ENCODE data around the gene SCAMP2. TPM values are rescaled to one million over a fixed set of nuclear protein-coding genes. Genes with fewer than 3 reads are reported as not detected.
A peak's percentile ranks its signal among the peaks of the same experiment; 100 is the strongest.

SCAMP2 gene
- total and polyA plus RNA-seq, 10 of the 15 experiments (the other 5 are each of a cell fraction or from before 2014, with no cell fraction given), result 10.9 to 158 (median 99.6) TPM

- DNase-seq (ENCODE audit: low read depth, low spot score) (no peak), ATAC-seq (no peak), FAIRE-seq (no peak)
- Histone ChIP-seq H3K27me3 (replicated peaks in 1 of 2; ENCODE audit: control insufficient read depth in 2 of 2, insufficient read depth in 2 of 2, low read length in 1 of 2) (no peaks in the 10 kb centered on the region), H3K4me3 (no peak overlapping the region), H3K27ac (ENCODE audit: control insufficient read depth, insufficient read depth) (no peak overlapping the region), H3K36me3 (ENCODE audit: control insufficient read depth in 2 of 2, insufficient read depth in 2 of 2, low read length in 1 of 2) (peaks cover 33 to 42% of the 10 kb centered on the region in 2 experiments; a peak in 3 of 4 replicates), H3K79me2 (ENCODE audit: control insufficient read depth, insufficient read depth, low read length) (peaks cover 10% of the 10 kb centered on the region), H4K20me1 (ENCODE audit: control insufficient read depth, insufficient read depth) (no peaks in the 10 kb centered on the region), H3K4me1 (ENCODE audit: control insufficient read depth, insufficient read depth, low read length) (peaks cover 19% of the 10 kb centered on the region), H3K9me3 (replicated peaks; ENCODE audit: control insufficient read depth, insufficient read depth, low read length) (no peaks in the 10 kb centered on the region), H3K9ac (ENCODE audit: control insufficient read depth, insufficient read depth, low read length) (no peak overlapping the region), H2AFZ (ENCODE audit: control insufficient read depth, low read depth, low read length) (no peak overlapping the region), H3K4me2 (ENCODE audit: control insufficient read depth, insufficient read depth) (no peak overlapping the region)
- in situ Hi-C loops (cut with MboI) (no loop called here), intact Hi-C loops (cut with micrococcal nuclease; ENCODE audit: unreplicated experiment) (no loop called here)
- BruUV-seq (replicated peaks), result no TSS peak
- TF ChIP-seq SUZ12 (IDR thresholded peaks at IDR 0.05; ENCODE audit: unreplicated experiment) (no peak), POLR2A (IDR thresholded peaks at IDR 0.05; ENCODE audit: low read depth, low read length) (0 out of 2 replicates have a peak, but pooled peaks have one; percentile 6)
- POLR2A ChIA-PET, result no interaction called here
- RAD21 ChIA-PET (ENCODE audit: unreplicated experiment), result no interaction called here
- SMC1A ChIA-PET (ENCODE audit: uncharacterized antibody, unreplicated experiment), result no interaction called here
- CTCF ChIA-PET, result interaction anchor here (0.7 to 4.2 kb wide), 3 partner anchors 9 to 81 kb away, joined by 4 to 18 read pairs (median 4); partner anchors contain the start of gene ULK3
- over 99% methylated on average over 7 of the region's 7 CpGs for WGBS (ENCODE audit: insufficient coverage, insufficient replicate concordance, low lambda C conversion rate, missing lambda C conversion rate)
Measured at GRCh38 chr15:74851960-74852359, 21.2 kb downstream of the SCAMP2 start.

GRCh38 chr15:74850393-74850792 lies 22.8 kb downstream of the SCAMP2 start:
- POLR2A ChIA-PET, result no interaction called here
- Histone ChIP-seq H3K9me3 (replicated peaks; ENCODE audit: control insufficient read depth, insufficient read depth, low read length) (no peaks in the 10 kb centered on the region), H3K4me3 (no peak overlapping the region), H2AFZ (ENCODE audit: control insufficient read depth, low read depth, low read length) (no peak overlapping the region), H3K4me1 (ENCODE audit: control insufficient read depth, insufficient read depth, low read length) (peaks cover 5% of the 10 kb centered on the region), H3K4me2 (ENCODE audit: control insufficient read depth, insufficient read depth) (no peak overlapping the region), H3K9ac (ENCODE audit: control insufficient read depth, insufficient read depth, low read length) (no peak overlapping the region), H3K27me3 (replicated peaks in 1 of 2; ENCODE audit: control insufficient read depth in 2 of 2, insufficient read depth in 2 of 2, low read length in 1 of 2) (no peaks in the 10 kb centered on the region), H4K20me1 (ENCODE audit: control insufficient read depth, insufficient read depth) (no peaks in the 10 kb centered on the region), H3K36me3 (ENCODE audit: control insufficient read depth in 2 of 2, insufficient read depth in 2 of 2, low read length in 1 of 2) (peaks cover 36 to 46% of the 10 kb centered on the region in 2 experiments; a peak in 3 of 4 replicates), H3K27ac (ENCODE audit: control insufficient read depth, insufficient read depth) (no peak overlapping the region), H3K79me2 (ENCODE audit: control insufficient read depth, insufficient read depth, low read length) (no peaks in the 10 kb centered on the region; the same call in 1 of the 2 replicates)
- no peak for ATAC-seq
- intact Hi-C loops (cut with micrococcal nuclease; ENCODE audit: unreplicated experiment) (no loop called here), in situ Hi-C loops (cut with MboI) (no loop called here)
- RAD21 ChIA-PET (ENCODE audit: unreplicated experiment), result no interaction called here
- no peak for DNase-seq (ENCODE audit: low read depth, low spot score)
- WGBS (ENCODE audit: insufficient coverage, insufficient replicate concordance, low lambda C conversion rate, missing lambda C conversion rate), result 99% methylated on average over 4 of the region's 4 CpGs
- SMC1A ChIA-PET (ENCODE audit: uncharacterized antibody, unreplicated experiment), result interaction anchor here (1.0 kb wide), 1 partner anchor 19 kb away, joined by 3 read pairs; no protein-coding TSS in a partner anchor
- CTCF ChIA-PET, result interaction anchor here (4.2 kb wide), 1 partner anchor 52 kb away, joined by 18 read pairs; no protein-coding TSS in a partner anchor
- no peak for FAIRE-seq
- BruUV-seq (replicated peaks), result no TSS peak
- no peak for TF ChIP-seq ESRRA (IDR thresholded peaks at IDR 0.05; ENCODE audit: low read length)
- TF ChIP-seq ZNF274 (IDR thresholded peaks at IDR 0.05; ENCODE audit: insufficient read depth, insufficient read length), result no peak
- TF ChIP-seq E4F1 (IDR thresholded peaks at IDR 0.05; ENCODE audit: borderline replicate concordance, partially characterized antibody), result no peak
- TF ChIP-seq ASH2L (IDR thresholded peaks at IDR 0.05; ENCODE audit: borderline replicate concordance, low read depth), result no peak
- TF ChIP-seq SREBF2 (IDR thresholded peaks at IDR 0.05; ENCODE audit: low read length), result no peak
- no peak for TF ChIP-seq TAF1 (IDR thresholded peaks at IDR 0.05; ENCODE audit: borderline replicate concordance, low read depth, low read length)
- no peak for TF ChIP-seq ZNF592 (IDR thresholded peaks at IDR 0.05)
- no peak for TF ChIP-seq MTA2 (IDR thresholded peaks at IDR 0.05; ENCODE audit: low read depth)
- TF ChIP-seq STAT1 (conservative IDR thresholded peaks at IDR 0.05), result no peak
- TF ChIP-seq MEF2A (IDR thresholded peaks at IDR 0.05; ENCODE audit: insufficient read depth, low read depth, low read length), result no peak
